HG02678 (cell line): ENCODE data around the gene FPGS.
"Not testable (repeated sequence)": the region's sequence is repeated elsewhere in the genome, so short reads cannot be mapped to it uniquely, and the experiment has no call there.

Experiments used
- ATAC-seq: cut with Tn5 transposase; IDR thresholded peaks from one replicate; pipeline ENCODE4 v1.9.1; 2021; ENCODE audit warnings: mild to moderate bottlenecking, moderate library complexity; ENCODE audit not compliant: unreplicated experiment

Gene FPGS

GRCh38 chr9:127770905-127771569, 31.6 kb upstream of the FPGS start:
- peak; percentile 88 for ATAC-seq

GRCh38 chr9:127771570-127772189, 31.0 kb upstream of the FPGS start:
- no peak for ATAC-seq

- ATAC-seq, result no peak
Measured at GRCh38 chr9:127772603-127773002, 30.1 kb upstream of the FPGS start.

- ATAC-seq, result no peak
Measured at GRCh38 chr9:127773272-127773671, 29.4 kb upstream of the FPGS start.

- no peak for ATAC-seq
Measured at GRCh38 chr9:127773981-127774380, 28.7 kb upstream of the FPGS start.

GRCh38 chr9:127776195-127776923, 26.3 kb upstream of the FPGS start:
- ATAC-seq, result peak; percentile 26

- no peak for ATAC-seq
Measured at GRCh38 chr9:127776924-127777289, 25.8 kb upstream of the FPGS start.

GRCh38 chr9:127777368-127777980, 25.2 kb upstream of the FPGS start:
- ATAC-seq, result no peak

- ATAC-seq, result peak; percentile 38
Measured at GRCh38 chr9:127778280-127779135, 24.2 kb upstream of the FPGS start, which contains the start of gene SH2D3C. TSS of gene SH2D3C (minus strand) at chr9:127778666. CDS start at chr9:127778627, 39 bp downstream.

GRCh38 chr9:127779136-127779981, 23.3 kb upstream of the FPGS start:
- peak; percentile 50 for ATAC-seq

- no peak for ATAC-seq
Measured at GRCh38 chr9:127780126-127780885, 22.4 kb upstream of the FPGS start.

- not testable (repeated sequence) for ATAC-seq
Measured at GRCh38 chr9:127780909-127781308, 21.8 kb upstream of the FPGS start.

- no peak for ATAC-seq
Measured at GRCh38 chr9:127781806-127782205, 20.9 kb upstream of the FPGS start.

- no peak for ATAC-seq
Measured at GRCh38 chr9:127783111-127784008, 19.3 kb upstream of the FPGS start.

GRCh38 chr9:127785023-127785932, 17.4 kb upstream of the FPGS start:
- peak; percentile 52 for ATAC-seq

- ATAC-seq, result peak; percentile 66
Measured at GRCh38 chr9:127785933-127786772, 16.5 kb upstream of the FPGS start, which contains the start of gene CDK9. TSS of gene CDK9 (plus strand) at chr9:127786034. CDS start at chr9:127786149, 115 bp downstream.
